Fibroblast of lung (primary cell): ENCODE results near the gene ARFGAP1.

Experiments used
- EZH2 ChIP-seq: IDR thresholded peaks from 2 replicates; pipeline ENCODE4 v1.5.1; 2012; ENCODE audit warnings: low read length, control low read depth, mild to moderate bottlenecking; ENCODE audit errors: missing control alignments
- TF ChIP-seq, protein P1 (sequence below), 2 donors: IDR thresholded peaks in 1 of 2; conservative IDR thresholded peaks in 1 of 2; 1 replicate in 1 of 2; 2 replicates in 1 of 2; pipeline ENCODE4 v1.5.1; 2011 to 2012; ENCODE audit warnings: low read length in 2 of 2, control low read depth in 1 of 2, inconsistent platforms in 1 of 2, low read depth in 1 of 2, mild to moderate bottlenecking in 1 of 2

DNA sequence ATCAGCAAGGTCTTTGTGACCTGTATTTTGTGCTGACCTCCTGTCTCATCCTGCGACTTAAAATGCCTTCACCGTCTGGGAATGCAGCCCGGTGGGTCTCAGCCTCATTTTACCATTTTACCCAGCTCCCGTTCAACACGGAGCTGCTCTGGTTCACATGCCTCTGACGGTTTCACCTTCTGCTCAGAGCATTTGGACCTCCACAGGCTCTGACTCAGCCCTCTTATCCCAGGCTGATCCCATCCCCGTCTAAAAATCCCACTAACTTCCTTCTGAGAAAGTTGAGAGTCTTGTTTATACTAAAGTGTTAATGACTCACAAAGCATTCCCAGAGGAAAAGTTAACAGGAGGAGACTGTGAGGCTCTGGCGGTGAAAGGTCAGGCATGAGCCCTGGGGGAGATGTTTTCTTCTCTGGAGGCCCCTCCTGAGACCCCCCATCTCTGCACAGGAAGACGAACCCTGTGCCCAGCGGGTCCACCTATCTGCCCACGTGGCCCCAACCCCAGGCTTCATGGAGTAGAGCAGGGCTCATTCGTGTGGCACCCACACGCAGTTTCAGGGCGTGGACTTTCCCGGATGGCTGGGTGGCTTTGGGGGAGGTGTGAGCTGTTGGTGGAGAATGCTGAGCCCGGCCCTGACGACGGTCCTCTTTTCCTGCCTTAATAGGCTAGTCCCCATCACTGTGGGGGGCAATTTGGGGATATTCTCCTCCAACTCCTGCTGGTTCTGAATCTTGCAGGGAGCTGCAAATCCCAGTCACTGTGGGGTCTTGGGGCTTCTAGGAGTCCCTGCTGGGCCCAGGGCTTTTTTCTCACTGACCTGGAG, 40.2 kb upstream of the ARFGAP1 start:
- TF ChIP-seq, protein P1, sequence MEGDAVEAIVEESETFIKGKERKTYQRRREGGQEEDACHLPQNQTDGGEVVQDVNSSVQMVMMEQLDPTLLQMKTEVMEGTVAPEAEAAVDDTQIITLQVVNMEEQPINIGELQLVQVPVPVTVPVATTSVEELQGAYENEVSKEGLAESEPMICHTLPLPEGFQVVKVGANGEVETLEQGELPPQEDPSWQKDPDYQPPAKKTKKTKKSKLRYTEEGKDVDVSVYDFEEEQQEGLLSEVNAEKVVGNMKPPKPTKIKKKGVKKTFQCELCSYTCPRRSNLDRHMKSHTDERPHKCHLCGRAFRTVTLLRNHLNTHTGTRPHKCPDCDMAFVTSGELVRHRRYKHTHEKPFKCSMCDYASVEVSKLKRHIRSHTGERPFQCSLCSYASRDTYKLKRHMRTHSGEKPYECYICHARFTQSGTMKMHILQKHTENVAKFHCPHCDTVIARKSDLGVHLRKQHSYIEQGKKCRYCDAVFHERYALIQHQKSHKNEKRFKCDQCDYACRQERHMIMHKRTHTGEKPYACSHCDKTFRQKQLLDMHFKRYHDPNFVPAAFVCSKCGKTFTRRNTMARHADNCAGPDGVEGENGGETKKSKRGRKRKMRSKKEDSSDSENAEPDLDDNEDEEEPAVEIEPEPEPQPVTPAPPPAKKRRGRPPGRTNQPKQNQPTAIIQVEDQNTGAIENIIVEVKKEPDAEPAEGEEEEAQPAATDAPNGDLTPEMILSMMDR (conservative IDR thresholded peaks at IDR 0.05 in 1 of 2, IDR thresholded peaks at IDR 0.05 in 1 of 2; ENCODE audit: low read depth in 1 of 2, low read length in 2 of 2): no peak
- TF ChIP-seq EZH2: no peak
